Breast epithelium (tissue), 3 donors: ENCODE results near the gene PHLPP2.

Source experiments
- CTCF ChIP-seq, 3 donors: fragments of 450-650 bp; IDR thresholded peaks; one replicate each; pipeline ENCODE4 v1.5.1; 2016 to 2017; ENCODE audit warnings: antibody characterized with exemption in 3 of 3, mild to moderate bottlenecking in 3 of 3, moderate library complexity in 3 of 3
- POLR2AphosphoS5 ChIP-seq, 3 donors: sonication (generic); formaldehyde crosslinking; IDR thresholded peaks; one replicate each; pipeline ENCODE4 v1.6.1; 2017; ENCODE audit warnings: antibody characterized with exemption in 3 of 3

DNA sequence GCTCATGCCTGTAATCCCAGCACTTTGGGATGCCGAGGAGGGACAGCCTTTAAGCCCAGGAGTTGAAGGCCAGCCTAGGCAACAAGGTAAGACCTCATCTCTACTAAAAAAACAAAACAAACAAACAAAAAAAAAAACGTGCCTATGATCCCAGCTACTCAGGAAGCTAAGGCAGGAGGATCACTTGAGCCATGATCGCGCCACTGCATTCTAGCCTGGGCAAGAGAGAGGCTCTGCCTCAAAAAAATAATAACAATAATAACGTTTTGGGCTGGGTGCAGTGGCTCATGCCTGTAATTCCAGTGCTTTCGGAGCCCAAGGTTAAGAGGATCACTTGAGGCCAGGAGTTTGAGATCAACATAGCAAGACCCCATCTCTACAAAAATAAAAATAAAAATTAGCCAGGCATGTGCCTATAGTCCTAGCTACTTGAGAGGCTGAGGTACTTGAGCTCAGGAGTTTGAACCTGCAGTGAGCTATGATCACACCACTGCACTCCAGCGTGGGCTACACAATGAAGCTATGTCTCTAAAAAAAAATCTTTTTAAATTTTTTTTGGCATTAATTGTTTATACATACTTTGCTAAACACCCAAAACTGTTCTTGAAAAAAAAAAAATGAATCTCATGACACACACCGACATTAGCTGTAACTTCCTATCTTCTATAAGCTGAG, 3.3 kb downstream of the PHLPP2 start:
- no peak for TF ChIP-seq CTCF (IDR thresholded peaks at IDR 0.05)
- TF ChIP-seq POLR2AphosphoS5 (IDR thresholded peaks at IDR 0.05) = no peak
